NCI-H510A treated with DMSO at 0.1 percent for 48 hours (cell line): ENCODE data around the gene FITM2.
"Not testable (repeated sequence)": the region's sequence is repeated elsewhere in the genome, so short reads cannot be mapped to it uniquely, and the experiment has no call there.

Experiments
- DNase-seq: peaks from one replicate; lab custom pipeline; 2025; lab: John Stamatoyannopoulos, UW

FITM2 gene

DNA sequence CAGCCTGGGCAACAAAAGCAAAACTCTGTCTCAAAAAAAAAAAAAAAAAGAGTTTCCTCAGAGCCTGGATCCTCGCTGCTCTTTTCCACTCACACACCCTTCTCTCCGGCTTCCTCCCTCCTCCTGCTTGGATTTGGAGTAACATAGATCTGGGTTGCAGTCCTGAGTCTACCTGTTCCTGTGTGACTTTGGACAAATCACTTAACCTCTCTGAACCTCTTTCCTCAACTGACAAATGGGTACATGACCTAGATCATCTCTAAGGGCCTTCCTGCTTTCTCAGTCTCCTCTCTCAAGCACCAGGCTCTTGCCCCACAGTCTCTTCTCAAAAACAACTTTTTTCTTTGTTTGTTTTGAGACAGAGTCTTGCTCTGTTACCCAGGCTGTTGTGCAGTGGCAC is 20.2 kb upstream of the FITM2 start:
- DNase-seq, result no peak

GRCh38 chr20:44328428-44328827 is 17.4 kb upstream of the FITM2 start:
- DNase-seq, result no peak

DNA sequence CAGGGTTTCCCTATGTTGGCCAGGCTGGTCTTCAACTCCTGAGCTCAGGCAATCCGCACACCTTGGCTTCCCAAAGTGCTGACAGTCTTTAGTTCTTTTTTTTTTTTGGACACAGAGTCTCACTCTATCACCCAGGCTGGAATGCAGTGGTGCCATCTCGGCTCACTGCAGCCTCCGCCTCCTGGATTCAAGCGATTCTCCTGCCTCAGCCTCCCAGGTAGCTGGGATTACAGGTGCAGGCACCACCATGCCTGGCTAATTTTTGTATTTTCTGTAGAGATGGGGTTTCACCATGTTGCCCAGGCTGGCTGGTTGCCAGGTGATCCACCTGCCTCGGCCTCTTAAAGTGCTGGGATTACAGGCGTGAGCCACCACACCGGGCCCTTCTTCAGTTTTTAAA is 16.7 kb upstream of the FITM2 start:
- DNase-seq, result not testable (repeated sequence)

DNA sequence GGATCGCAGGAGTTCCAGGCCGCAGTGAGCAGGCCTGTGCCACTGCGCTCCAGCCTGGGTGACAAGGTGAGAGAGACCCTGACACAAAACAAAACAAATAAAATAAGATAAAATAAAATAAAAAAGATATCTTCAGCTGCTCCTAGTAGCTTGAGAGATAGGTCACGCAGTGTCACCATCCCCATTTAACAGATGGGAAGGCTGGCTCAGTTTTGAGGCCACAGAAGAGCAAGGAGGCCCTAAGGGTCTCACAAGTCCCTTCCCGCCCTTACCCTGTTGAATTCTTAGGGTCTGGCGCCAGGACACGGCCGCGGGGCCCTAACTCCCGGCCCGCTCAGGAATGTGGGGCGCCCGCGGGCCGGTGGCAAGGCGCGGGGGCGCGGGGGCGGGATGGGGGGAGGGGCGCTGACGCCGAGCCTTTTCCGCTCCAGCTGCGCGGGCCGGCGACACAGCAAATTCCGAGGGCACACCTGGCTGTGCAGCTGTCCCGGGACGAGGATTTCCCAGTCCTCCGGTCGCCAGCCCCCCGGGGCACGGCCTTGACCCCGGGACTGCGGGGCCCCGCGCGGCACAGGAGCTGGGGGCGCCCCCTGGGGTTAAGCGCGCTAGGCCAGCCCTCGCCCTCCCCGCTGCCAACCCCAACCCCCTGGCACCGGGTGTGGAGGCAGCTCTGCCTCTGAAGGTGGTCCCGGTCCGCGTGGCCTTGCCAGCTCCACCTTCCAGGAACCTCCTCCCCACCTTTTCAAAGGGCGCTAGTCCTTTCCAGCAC is 15.6 kb upstream of the FITM2 start:
- no peak for DNase-seq

DNA sequence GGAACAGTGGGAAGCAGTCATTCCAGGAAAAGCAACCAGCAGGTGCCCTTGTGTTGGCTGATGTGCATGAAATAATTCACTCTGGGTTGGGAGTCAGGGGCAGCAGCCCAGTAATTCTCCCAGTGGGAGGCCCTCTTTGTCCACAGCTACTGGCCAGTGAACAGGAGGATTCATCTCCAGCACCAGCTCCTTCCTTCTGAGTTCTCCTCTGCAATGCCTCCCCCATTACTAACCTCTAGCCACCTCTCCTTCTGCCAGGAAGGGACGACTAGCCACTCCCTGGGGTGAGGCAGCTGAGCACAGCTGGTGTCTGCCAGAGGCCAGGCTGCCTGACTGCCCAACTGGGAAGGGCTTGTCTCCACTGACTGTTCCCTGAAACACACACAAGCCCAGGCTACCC is 13.3 kb upstream of the FITM2 start:
- no peak for DNase-seq

- no peak for DNase-seq
Measured at GRCh38 chr20:44319839-44320422, 8.9 kb upstream of the FITM2 start.

GRCh38 chr20:44314870-44315269 is 3.9 kb upstream of the FITM2 start:
- no peak for DNase-seq

GRCh38 chr20:44309763-44310663 is 989 bp downstream of the FITM2 start:
- no peak for DNase-seq

DNA sequence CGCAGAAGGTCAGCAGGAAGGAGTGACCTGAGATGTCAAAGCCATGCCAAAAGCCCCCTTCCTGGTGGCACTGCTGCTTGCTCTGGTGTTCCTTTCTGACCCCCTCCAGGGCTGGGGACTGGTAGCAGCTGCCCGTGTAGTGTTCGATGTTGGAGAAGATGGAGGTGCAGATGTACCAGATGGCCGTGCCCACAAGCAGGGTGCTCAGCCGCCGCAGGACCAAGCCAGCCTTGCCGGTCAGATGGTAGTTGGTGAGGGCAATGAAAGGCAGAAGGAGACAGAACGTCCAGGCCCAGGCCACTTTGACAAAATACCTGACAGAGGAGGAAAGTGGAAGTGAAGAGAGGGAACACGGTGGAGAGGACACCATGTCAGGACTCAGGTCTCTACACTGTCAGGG is 4.1 kb downstream of the FITM2 start:
- DNase-seq, result no peak

- DNase-seq, result no peak
Measured at GRCh38 chr20:44304383-44304782, 6.6 kb downstream of the FITM2 start.

- DNase-seq, result no peak
Measured at GRCh38 chr20:44302736-44303135, 8.3 kb downstream of the FITM2 start.

DNA sequence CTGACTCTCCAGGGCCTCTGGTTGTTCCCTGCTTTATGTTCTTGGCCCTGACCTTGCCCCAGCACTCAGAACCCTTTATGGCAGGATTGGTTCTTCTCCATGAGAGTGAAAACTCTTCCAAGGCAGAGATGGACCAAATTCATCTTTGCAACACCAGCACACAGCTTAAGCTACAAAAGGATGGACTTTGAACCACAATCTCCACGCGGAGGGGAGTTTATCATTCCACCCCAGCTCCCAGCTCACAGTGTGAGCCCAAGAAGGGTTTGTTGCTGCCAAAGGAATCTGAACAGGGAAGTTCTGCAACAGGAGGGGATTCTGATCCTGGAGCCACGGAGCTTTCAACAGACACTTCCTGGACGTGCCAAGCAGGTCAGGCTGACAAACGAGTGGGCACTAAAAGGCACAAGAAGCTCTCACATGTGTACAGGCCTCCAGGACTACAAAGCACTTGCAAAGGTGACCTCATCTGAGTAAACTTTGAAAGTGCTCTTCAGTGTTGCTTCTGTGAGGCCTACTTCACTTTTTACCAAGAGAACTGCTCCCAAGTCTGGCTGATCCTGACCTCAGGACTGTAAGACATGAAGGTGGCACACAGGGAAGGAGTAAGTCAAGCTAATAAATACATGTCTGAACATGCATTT is 8.9 kb downstream of the FITM2 start:
- peak; percentile 80 for DNase-seq

GRCh38 chr20:44301285-44301684 is 9.7 kb downstream of the FITM2 start:
- no peak for DNase-seq

- not testable (repeated sequence) for DNase-seq
Measured at GRCh38 chr20:44299011-44299535, 11.9 kb downstream of the FITM2 start.

DNA sequence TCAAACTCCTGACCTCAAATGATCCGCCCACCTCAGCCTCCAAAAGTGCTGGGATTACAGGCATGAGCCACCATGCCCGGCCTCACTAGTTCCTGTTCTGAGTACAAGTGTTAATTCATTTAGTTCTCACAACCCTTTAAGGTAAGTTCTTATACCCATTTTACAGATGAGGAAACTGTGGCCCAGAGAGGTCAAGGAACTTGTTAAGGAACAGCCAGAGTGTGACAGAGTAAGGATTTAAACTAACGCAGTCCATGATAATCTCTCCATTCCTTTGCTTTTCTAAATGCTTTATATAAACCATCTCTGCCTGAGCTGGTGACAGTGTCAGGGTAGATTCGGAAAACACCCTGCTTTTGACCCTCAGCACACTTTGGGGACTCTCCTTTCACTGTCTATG is 13.3 kb downstream of the FITM2 start:
- DNase-seq, result no peak

- peak; percentile 86 for DNase-seq
Measured at GRCh38 chr20:44296011-44296410, 15.0 kb downstream of the FITM2 start.

DNA sequence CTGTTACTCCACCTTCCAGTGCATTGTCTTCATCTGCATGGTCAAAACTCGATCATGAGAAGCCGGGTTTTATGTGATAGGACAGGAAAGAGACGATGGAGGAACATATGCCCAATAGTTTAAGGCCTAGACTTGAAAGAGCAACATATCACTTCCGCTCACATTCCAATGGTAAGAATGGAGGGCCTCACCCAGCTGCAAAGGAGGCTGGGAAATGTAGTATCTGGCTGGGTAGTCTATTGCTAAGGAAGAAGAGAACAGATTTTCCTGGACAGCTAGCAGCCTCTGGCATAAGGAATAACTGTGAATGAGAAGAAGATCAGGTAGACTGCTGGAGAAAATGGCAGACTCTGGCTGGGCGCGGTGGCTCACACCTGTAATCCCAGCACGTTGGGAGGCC is 19.2 kb downstream of the FITM2 start:
- DNase-seq, result no peak

DNA sequence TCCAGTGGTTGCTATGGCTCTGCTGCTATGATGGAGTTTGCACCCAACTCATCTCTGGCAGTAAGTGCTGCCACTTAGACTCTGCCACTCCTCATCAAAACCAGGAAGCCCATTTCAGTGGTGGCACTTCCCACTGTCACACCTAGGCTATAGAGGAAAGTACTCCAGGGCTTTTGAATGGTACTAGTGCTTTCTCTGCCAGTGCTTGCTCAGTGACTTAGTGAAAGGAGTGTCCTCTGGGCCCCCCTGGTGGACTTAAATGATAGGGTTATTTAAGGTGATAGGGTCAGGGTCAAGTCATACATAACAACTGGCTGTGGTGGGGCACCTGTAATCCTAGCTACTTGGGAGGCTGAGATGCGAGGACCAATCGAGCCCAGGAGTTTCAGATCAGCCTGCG is 22.8 kb downstream of the FITM2 start:
- no peak for DNase-seq

DNA sequence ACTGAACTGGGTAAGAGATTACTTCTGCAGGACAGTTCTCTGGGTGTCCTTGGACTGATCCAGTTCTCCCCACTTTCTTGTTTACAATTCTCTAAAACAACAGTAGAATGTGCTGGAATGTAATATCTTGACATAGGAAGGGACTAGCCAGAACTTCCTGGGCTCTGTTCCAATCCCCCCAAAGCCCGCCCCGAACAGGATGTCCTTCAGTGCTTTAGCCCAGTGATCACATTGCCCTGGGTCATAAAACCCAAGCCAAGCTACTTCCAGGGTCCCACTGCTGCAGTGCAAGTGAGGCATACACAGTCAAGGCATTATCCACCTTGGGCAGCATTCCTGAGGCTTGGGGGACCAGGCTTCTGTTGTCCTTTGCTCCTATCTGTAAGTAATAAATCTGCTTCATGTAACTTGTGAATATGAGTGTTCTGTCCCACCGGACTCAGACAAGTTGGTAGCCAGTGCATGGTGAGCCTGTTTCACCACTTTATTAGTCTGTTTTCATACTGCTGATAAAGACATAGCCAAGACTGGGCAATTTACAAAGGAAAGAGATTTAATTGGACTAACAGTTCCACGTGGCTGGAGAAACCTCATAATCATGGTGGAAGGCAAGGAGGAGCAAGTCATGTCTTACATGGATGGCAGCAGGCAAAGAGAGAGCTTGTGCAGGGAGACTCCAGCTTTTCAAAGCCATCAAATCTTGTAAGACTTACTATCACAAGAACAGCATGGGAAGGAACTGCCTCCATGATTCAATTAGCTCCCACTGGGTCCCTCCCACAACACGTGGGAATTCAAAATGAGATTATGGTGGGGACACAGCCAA is 23.5 kb downstream of the FITM2 start:
- no peak for DNase-seq

DNA sequence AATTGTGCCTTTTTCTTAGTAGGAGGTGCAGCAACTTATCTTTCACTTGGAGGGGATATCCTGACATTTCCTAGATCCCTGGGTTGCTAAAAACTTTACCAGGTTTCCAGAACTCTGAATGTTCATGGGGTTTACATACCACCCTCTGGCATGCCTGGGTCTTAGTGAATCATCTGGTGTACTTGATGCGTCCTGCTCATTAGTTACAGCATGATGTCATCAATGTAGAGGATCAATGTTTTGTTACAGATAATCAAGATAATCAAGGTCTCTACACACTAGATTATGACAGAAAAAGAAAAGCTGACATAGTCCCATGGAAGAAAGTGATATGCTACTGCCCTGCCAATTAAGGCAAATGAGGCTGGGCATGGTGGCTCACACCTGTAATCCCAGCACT is 27.0 kb downstream of the FITM2 start:
- DNase-seq, result no peak

DNA sequence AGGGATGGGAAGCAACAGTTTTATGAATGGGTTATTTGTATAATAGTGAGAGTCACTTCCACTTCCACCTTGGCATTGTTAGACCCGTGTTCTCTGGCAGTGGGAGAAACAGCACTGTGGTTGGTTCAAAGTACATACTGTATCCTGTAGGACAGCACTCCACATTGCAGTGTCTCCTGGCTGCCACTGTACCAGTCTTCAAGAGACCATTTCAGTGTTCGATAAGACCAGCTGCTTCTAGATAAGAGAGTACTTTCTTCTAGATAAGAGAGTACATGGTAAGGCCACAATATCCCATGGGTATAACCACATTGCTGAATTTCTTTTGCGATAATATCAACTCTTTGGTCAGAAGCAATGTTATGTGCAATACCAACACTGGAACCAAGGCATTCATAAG is 28.8 kb downstream of the FITM2 start:
- no peak for DNase-seq
